HG03442 (cell line): Measurements from ENCODE around the gene CHST11.
A peak's percentile ranks its signal among the peaks of the same experiment; 100 is the strongest.

Source experiments
- ATAC-seq: cut with Tn5 transposase; IDR thresholded peaks from one replicate; pipeline ENCODE4 v1.9.1; 2021; ENCODE audit warnings: mild to moderate bottlenecking, moderate library complexity; ENCODE audit not compliant: unreplicated experiment

Gene CHST11

GRCh38 chr12:104501660-104502059 lies 44.9 kb downstream of the CHST11 start:
- ATAC-seq = no peak

GRCh38 chr12:104502217-104502616 lies 45.5 kb downstream of the CHST11 start:
- no peak for ATAC-seq

- ATAC-seq = no peak
Observed at GRCh38 chr12:104502638-104503037, 45.9 kb downstream of the CHST11 start.

- no peak for ATAC-seq
Observed at GRCh38 chr12:104503191-104503590, 46.4 kb downstream of the CHST11 start.

GRCh38 chr12:104504146-104504545 lies 47.4 kb downstream of the CHST11 start:
- no peak for ATAC-seq

- ATAC-seq = peak; percentile 92
Observed at GRCh38 chr12:104505095-104505818, 48.5 kb downstream of the CHST11 start.

- no peak for ATAC-seq
Observed at GRCh38 chr12:104506676-104507401, 50.1 kb downstream of the CHST11 start.

- ATAC-seq = no peak
Observed at GRCh38 chr12:104507672-104508071, 50.9 kb downstream of the CHST11 start.

- ATAC-seq = no peak
Observed at GRCh38 chr12:104508752-104509446, 52.2 kb downstream of the CHST11 start.

- ATAC-seq = no peak
Observed at GRCh38 chr12:104510145-104510872, 53.6 kb downstream of the CHST11 start.

- ATAC-seq = no peak
Observed at GRCh38 chr12:104510873-104511440, 54.2 kb downstream of the CHST11 start.

GRCh38 chr12:104513681-104514080 lies 56.9 kb downstream of the CHST11 start:
- no peak for ATAC-seq

- ATAC-seq = no peak
Observed at GRCh38 chr12:104514092-104514810, 57.5 kb downstream of the CHST11 start.

GRCh38 chr12:104515899-104516298 lies 59.2 kb downstream of the CHST11 start:
- ATAC-seq = no peak

GRCh38 chr12:104516821-104517220 lies 60.1 kb downstream of the CHST11 start:
- ATAC-seq = no peak

- no peak for ATAC-seq
Observed at GRCh38 chr12:104517880-104518279, 61.1 kb downstream of the CHST11 start.

- no peak for ATAC-seq
Observed at GRCh38 chr12:104519190-104520019, 62.7 kb downstream of the CHST11 start.

- ATAC-seq = peak; percentile 71
Observed at GRCh38 chr12:104520242-104520900, 63.6 kb downstream of the CHST11 start.

- no peak for ATAC-seq
Observed at GRCh38 chr12:104521731-104522130, 65.0 kb downstream of the CHST11 start.
